Upper lobe of left lung (tissue), 4 donors: Measurements from ENCODE around the gene SOX30.

Experiments used
- EP300 ChIP-seq, 4 donors: sonication (generic); formaldehyde crosslinking; IDR thresholded peaks; one replicate each; pipeline ENCODE4 v1.5.1; 2017; ENCODE audit warnings: antibody characterized with exemption in 4 of 4, control low read depth in 2 of 4
- POLR2A ChIP-seq, 4 donors: fragments of 450-650 bp; IDR thresholded peaks; one replicate each; pipeline ENCODE4 v1.5.1; 2016 to 2017; ENCODE audit warnings: antibody characterized with exemption in 4 of 4, mild to moderate bottlenecking in 2 of 4
- TF ChIP-seq, protein P1 (sequence below), 6 experiments: fragments of 450-650 bp in 4 of 6; fragments of 200-600 bp in 2 of 6; sonication (generic) in 2 of 6; IDR thresholded peaks; one replicate each; pipeline ENCODE4 v1.5.1; 2016 to 2019; ENCODE audit warnings: antibody characterized with exemption in 6 of 6

DNA sequence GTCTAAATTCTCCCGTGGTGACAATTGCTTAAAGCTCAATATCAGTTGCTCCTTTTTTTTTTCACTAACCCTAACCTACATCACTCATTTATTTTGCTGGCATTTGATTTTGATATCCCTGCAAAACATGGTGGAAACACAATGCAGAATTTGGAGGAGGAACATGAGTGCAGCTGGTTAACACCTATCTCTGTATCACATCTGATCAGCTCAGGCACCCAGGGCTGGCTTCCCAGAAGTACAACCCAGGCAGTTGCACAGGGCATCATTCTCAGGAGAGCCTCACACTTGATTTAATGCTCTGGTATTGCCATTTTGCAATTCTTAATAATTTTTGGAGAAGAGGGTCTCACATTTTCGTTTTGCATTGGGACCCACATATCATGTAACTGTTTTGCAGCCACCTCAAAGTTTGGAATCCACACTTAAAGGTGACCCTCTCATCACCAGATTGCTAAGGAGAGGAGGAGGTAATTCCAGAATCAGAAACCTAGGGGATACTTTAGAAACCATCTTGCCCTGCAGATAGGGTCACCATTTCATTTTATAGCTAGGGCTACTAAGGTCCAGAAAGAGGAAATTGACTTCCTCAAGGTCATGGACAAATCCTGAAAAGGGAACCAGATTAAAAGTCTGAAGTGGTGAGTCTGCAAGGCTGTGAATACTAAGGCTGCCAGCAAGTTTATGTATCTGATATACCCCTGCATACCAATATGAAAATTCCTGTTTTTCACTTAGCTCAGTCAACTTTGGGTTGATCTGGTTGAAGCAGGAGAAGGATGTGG lies 57.4 kb downstream of the SOX30 start:
- TF ChIP-seq, protein P1, sequence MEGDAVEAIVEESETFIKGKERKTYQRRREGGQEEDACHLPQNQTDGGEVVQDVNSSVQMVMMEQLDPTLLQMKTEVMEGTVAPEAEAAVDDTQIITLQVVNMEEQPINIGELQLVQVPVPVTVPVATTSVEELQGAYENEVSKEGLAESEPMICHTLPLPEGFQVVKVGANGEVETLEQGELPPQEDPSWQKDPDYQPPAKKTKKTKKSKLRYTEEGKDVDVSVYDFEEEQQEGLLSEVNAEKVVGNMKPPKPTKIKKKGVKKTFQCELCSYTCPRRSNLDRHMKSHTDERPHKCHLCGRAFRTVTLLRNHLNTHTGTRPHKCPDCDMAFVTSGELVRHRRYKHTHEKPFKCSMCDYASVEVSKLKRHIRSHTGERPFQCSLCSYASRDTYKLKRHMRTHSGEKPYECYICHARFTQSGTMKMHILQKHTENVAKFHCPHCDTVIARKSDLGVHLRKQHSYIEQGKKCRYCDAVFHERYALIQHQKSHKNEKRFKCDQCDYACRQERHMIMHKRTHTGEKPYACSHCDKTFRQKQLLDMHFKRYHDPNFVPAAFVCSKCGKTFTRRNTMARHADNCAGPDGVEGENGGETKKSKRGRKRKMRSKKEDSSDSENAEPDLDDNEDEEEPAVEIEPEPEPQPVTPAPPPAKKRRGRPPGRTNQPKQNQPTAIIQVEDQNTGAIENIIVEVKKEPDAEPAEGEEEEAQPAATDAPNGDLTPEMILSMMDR (IDR thresholded peaks at IDR 0.05): no peak
- TF ChIP-seq EP300 (IDR thresholded peaks at IDR 0.05) (no peak), POLR2A (IDR thresholded peaks at IDR 0.05) (no peak)
